ENCODE data around the gene SLC46A1. TPM values are rescaled to one million over a fixed set of nuclear protein-coding genes. Genes with fewer than 3 reads are reported as not detected.

Gene SLC46A1
- 14.3 to 19.8 TPM (median 19.4 TPM) in 5 replicates for total RNA-seq (2022; extraction: Qiagen RNA extraction)

GRCh38 chr17:28405632-28406472, at the start of gene SLC46A1:
SLC46A1 (minus strand) TSS chr17:28406212; CDS start chr17:28406114, 98 bp downstream.

GRCh38 chr17:28371245-28372202, 34.5 kb downstream of the SLC46A1 start, which contains the start of gene SARM1:
SARM1 (plus strand) TSS chr17:28371694; CDS start chr17:28372033, 339 bp downstream.

GRCh38 chr17:28370035-28370743, 35.8 kb downstream of the SLC46A1 start, which contains the start of gene VTN:
VTN (minus strand) TSS chr17:28370307; CDS start chr17:28370203, 104 bp downstream.

GRCh38 chr17:28364665-28365363, 41.2 kb downstream of the SLC46A1 start, which contains the start of gene SEBOX:
SEBOX (minus strand) TSS chr17:28365199; CDS start chr17:28365151, 48 bp downstream.

GRCh38 chr17:28357061-28357900, 48.7 kb downstream of the SLC46A1 start, which contains the start of gene POLDIP2:
POLDIP2 (minus strand) TSS chr17:28357527; CDS start chr17:28357448, 79 bp downstream.

Other genes starting within 250 kb of the SLC46A1 start
- gene TMEM97, start 87.0 kb downstream of the SLC46A1 start, total RNA-seq (2022; extraction: Qiagen RNA extraction): 44.9 to 56.4 TPM (median 51.5 TPM) in 5 replicates
- gene IFT20, start 70.7 kb downstream of the SLC46A1 start, total RNA-seq (2022; extraction: Qiagen RNA extraction): 45.8 to 50.6 TPM (median 47.7 TPM) in 5 replicates
- 40.3 to 55.6 TPM (median 51.0 TPM) in 5 replicates for gene TNFAIP1, start 70.5 kb downstream of the SLC46A1 start, total RNA-seq (2022; extraction: Qiagen RNA extraction)
- 144 to 174 TPM (median 169 TPM) in 5 replicates for gene POLDIP2, start 48.7 kb downstream of the SLC46A1 start, total RNA-seq (2022; extraction: Qiagen RNA extraction)
- not detected in 5 replicates for gene SEBOX, start 41.0 kb downstream of the SLC46A1 start, total RNA-seq (2022; extraction: Qiagen RNA extraction)
- gene VTN, start 35.9 kb downstream of the SLC46A1 start, total RNA-seq (2022; extraction: Qiagen RNA extraction): 15.3 to 21.2 TPM (median 19.1 TPM) in 5 replicates
- 3.7 to 6.7 TPM (median 5.4 TPM) in 5 replicates for gene SARM1, start 34.5 kb downstream of the SLC46A1 start, total RNA-seq (2022; extraction: Qiagen RNA extraction)
- 0.07 to 0.20 TPM (median 0.12 TPM) in 5 replicates for gene SLC13A2, start 67.4 kb upstream of the SLC46A1 start, total RNA-seq (2022; extraction: Qiagen RNA extraction)
- gene FOXN1, start 100.1 kb upstream of the SLC46A1 start, total RNA-seq (2022; extraction: Qiagen RNA extraction): 0.02 to 0.03 TPM (median 0.02 TPM) in 3 of 5 replicates, not detected in the others
- gene UNC119, start 146.4 kb upstream of the SLC46A1 start, total RNA-seq (2022; extraction: Qiagen RNA extraction): 21.9 to 31.8 TPM (median 29.0 TPM) in 5 replicates
- 54.1 to 65.1 TPM (median 60.5 TPM) in 5 replicates for gene PIGS, start 165.3 kb upstream of the SLC46A1 start, total RNA-seq (2022; extraction: Qiagen RNA extraction)
- gene ALDOC, start 170.7 kb upstream of the SLC46A1 start, total RNA-seq (2022; extraction: Qiagen RNA extraction): 1.4 to 2.5 TPM (median 2.0 TPM) in 5 replicates
- 64.8 to 73.8 TPM (median 69.0 TPM) in 5 replicates for gene SPAG5, start 192.8 kb upstream of the SLC46A1 start, total RNA-seq (2022; extraction: Qiagen RNA extraction)
- 1.8 to 5.6 TPM (median 4.3 TPM) in 5 replicates for gene RSKR, start 208.0 kb upstream of the SLC46A1 start, total RNA-seq (2022; extraction: Qiagen RNA extraction)
- gene BLTP2, start 238.9 kb upstream of the SLC46A1 start, total RNA-seq (2022; extraction: Qiagen RNA extraction): 58.8 to 74.2 TPM (median 69.1 TPM) in 5 replicates